GM04503 (cell line): ENCODE data around the gene RIPK4.
A peak's percentile ranks its signal among the peaks of the same experiment; 100 is the strongest.
"Not testable (repeated sequence)": the region's sequence is repeated elsewhere in the genome, so short reads cannot be mapped to it uniquely, and the experiment has no call there.

Experiments used
- DNase-seq: peaks from one replicate; pipeline ENCODE4 v3.0.0-alpha.2; 2012; ENCODE audit warnings: low read depth

The RIPK4 gene

DNA sequence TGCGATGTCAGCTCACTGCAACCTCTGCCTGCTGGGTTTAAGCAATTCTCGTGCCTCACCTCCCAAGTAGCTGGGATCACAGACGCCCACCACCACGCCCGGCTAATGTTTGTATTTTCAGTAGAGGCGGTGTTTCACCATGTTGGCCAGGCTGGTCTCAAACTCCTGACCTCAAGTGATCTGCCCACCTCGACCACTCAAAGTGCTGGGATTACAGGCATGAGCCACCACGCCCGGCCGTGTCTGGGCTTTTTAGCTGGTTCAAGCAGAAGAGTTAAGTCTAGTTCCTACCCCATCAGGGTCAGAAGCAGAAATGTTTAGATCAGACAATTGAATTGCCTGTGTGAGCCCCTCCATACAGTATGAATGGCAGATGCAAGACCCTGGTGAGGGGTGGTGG, 27.7 kb upstream of the RIPK4 start:
- no peak for DNase-seq

DNA sequence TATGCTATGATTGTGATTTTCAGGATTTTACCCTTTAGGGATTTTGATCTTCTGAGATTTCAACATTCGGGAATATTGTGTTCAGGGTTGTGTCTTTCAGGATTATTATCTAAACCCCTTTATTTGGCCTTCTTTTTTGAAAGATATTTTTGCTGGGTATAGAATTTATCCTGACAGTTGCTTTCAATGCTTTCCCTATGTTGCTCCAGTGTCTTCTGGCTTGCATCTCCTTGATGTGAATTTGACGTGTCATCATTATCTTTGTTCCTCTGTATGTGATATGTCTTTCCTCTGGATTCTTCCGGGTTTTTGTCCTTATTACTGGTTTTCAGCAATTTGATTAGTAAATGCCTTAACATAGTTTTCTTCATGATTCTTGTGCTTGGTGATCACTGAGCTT, 25.9 kb upstream of the RIPK4 start:
- DNase-seq: no peak

DNA sequence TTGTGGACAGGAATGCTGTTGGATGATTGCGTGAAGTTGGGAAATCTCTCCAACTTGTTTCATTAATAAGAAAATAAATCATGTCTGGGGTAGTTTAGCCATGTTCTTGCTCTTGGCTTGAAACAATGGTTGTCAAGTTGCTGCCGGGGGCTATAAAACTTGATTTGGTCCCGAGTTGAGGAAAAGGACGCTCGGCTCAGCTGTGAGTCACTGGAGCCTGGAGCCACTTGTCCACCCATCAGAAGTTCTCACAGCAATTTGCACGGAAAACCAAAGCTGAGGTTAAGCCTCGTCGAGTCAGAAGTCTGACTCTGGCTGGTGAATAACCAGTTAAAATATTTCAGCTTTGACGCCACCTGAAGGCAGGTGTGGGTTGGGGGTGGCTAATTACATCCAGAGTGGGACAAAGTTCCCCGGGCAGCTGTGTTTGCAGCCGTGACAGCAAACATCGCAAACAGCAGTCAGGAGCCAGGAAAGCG, 19.7 kb upstream of the RIPK4 start:
- peak; percentile 97 for DNase-seq

DNA sequence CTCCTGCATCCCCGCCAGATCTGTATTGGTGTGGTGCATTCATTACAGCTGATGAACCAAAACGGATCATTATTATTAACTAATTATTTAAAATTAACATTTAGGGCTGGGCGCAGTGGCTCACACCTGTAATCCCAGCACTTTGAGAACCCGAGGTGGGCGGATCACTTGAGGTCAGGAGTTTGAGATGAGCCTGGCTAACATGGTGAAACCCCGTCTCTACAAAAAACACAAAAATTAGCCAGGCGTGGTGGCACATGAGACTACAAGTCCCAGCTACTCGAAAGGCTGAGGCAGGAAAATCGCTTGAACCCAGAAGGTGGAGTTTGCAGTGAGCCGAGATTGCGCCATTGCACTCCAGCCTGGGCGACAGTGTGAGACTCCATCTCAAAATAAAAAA, 18.4 kb upstream of the RIPK4 start:
- DNase-seq: not testable (repeated sequence)

DNA sequence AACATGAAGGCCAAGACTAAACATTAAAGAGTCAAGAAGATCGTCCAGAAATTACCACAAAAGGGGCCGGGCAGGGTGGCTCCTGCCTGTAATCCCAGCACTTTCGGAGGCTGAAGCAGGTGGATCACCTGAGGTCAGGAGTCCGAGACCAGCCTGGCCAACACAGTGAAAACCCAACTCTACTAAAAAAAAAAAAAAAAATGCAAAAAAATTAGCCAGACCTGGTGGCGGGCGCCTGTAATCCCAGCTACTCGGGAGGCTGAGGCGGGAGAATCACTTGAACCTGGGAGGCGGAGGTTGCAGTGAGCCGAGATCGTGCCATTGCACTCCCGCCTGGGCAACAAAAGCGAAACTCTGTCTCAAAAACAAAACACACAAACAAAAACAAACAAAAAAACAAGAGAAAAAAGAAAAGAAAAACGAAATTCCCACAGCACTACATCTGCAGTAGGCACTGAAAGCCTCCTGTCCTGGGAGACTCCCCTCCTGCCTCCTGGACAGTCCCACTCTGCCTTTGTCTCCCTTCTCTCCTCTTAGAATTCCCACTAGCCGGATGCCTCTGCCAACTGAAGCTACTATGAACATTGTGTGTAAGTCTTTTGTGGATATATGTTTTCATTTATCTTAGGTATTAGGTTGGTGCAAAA, 17.7 kb upstream of the RIPK4 start:
- no peak for DNase-seq

DNA sequence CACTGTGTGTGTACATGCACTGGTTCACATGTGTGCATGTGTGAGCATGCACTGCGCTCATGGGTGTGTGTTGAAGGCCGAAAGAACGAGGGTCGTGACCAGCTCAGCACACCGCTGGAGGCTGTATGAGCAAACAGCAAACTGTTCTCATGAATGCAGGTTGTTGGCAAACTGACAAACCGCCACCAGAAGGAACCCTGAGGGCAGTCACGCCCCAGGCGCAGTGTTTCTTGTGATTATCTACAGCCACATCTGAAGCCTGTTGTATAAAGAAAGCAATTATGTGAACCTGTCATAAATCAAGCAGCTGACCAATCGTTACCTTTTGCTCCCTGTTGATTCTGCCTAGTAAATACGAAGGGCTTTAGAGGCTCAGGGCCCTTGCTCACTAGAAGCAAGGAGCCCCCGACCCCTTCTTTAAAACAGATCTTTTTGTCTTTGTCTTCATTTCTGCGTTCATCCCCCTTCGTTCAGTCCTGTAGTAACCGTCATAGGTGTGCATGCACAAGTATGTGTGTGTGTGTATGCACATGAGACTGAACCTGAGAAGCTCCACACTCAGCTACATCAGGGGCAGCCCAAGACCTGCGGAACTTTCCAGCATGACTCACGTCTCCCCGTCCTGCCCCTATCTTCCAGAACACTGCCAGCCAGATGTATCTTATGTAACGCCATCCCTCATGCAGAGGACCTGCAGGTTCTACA, 16.8 kb upstream of the RIPK4 start:
- no peak for DNase-seq

DNA sequence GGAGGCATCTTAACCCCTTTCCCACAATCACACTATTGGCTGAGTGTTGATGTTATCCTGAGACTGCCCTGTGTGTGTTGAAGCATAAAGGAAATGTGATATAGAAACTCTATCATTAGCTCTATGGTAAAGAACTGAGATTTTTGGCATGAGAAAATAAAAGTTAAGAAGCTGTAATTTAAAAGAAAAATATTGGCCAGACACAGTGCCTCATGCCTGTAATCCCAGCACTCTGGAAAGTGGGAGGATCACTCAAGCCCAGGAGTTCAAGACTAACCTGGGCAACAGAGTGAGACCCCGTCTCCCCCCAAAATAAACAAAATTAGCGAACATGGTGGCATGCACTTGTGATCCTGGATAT, 14.2 kb upstream of the RIPK4 start:
- DNase-seq: no peak

DNA sequence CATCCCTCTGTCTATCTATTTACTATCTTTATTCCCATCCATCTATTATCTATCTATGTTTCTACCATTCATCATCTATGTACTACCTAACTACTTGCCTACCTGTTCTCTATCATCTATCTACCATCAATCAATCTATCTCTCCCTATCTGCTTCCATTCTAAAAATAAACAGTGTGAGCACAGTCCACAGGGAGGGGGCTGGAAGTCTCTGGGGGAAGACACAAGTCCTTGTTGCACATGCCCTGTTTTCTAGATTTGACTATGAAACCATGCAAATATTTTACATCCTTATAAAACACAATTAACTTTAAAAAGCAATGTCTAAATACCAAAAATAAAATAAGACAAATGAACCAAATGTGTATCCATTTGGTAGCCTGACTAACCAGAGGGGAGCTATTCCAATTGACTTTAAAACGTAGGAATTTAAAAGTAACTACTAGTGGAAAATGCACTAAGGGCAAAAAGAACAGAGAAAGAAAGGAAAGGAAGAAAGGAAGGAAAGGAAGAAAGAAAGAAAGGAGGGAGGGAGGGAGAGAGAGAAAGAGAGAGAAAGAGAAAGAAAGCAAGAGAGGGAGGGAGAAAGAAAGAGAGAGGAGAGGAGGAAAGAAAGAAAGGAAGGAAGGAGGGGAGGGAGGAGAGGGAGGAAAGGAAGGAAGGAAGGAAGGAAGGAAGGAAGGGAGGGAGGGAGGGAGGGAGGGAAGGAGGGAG, 13.6 kb upstream of the RIPK4 start:
- no peak for DNase-seq

DNA sequence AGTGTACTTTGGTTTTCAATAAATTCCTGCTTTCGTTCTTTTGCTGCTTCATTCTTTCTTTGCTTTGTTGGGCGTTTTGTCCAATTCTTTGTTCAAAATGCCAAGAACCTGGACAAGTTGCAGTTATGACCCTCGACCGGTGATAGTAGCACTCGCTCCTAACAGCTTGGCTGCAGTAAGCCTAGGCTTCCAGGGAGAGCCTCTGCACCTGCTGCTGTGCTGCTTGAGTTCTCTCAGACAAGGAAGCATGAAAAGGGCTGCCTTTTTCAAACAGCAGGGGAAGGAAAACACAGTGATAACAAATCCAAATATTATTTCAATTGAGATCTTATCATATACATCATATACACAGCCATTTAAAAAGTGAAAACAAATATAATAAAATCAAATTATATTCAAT, 12.8 kb upstream of the RIPK4 start:
- DNase-seq: no peak

DNA sequence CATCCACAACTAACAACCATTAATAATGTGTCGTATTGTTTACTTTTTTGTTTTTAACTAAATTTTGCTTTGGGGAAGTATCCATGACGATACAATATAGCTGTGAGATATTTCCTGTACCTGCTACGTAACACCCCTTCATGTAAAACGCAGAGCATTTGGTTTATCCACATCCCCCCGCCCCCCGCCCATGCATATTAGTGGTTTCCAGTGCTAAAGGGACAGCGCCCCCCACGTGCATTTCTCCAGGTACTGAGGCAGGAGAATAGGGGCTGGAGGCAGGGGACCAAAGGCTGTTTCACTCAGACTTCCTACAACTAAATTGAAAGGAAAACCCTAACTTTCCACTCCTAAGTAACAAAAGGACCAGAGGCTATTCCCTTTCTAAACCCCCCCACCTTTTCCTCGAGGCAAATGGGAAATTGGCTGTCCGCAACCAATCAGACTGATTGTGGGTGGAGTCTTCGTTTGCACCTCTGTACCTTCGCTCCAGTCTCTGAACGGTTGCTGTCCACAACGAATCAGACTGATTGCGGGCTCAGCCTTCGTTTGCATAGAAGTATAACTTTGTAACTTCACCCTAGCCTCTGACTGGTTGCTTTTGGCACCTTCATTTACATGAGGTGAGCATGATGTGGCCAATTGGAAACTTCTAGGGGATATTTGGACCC, 12.2 kb upstream of the RIPK4 start:
- DNase-seq: no peak

DNA sequence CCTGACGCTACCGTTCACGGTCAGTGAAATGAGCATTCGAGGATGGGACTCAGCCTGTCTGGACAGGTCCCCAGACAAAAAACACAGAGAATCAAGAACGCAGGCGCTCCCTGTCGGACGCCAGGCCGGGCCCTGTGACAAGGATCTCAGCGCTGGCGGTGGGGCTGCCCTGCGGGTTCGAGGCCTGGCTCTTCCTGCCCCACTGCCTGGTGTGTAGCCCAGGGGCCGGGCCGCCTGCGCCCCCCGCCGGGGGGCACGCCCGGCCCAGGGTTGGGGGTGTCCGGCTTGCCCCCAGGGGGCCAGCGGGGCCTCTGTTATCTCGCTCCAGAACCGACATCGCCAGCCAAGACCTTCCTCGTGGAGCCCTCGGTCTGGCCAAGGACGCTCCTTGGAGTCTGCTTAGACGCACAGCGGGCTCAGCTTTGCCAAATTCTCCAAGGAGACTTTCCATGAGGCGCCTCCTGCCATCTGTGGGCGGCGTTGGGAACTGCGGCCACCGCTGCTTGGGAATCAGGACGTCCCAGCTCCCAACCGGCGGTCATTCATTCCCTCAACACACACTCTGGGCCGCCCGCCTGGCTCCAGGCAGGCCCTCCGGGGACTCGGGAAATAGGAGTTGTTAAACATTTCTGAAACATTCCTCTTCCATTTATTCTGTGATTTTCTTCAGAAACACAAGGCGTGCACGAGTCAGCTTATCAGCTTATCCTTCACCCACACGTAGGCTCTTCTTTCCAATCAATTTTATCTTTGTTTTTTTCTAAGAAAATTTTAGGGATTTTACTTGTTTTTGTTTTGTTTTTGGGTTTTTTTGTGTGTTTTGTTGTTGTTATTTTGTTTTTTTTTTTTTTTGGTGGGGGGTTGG, 11.3 kb upstream of the RIPK4 start:
- peak; percentile 62 for DNase-seq

DNA sequence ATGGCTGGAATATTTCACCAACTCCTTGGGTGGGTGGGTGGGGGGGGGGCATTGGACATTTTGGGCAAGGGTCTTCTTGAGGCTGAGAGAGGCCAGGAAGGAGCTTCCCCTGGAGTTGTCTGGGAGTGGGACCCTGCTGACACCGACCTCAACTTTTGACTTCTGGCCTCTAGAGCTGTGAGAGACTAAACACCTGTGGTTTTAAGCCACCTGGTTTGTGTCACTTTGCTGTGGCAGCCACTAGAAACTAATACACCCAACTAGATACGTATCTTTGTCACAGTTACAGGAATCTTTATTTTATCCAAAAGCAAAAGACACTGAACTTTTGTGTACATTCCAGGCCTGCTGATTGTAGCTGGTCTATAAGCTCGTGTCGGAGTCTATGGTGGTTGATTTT, 9.9 kb upstream of the RIPK4 start:
- no peak for DNase-seq

DNA sequence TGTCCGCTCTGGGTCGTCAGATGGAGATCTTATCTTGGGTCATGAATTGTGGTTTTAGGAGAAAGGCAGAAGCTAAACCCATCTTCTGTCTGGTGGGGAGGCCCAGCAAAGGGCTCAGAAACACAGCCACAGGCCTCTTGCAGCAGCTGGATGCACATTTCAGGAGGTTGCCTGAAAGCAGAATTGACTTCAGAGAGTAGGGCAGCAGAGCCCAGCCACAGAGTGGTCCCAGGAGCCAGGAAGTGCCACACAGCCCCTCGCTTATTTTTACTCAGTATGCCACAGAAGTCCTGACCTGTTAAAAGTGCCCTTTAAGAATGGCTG, 8.3 kb upstream of the RIPK4 start:
- DNase-seq: no peak

DNA sequence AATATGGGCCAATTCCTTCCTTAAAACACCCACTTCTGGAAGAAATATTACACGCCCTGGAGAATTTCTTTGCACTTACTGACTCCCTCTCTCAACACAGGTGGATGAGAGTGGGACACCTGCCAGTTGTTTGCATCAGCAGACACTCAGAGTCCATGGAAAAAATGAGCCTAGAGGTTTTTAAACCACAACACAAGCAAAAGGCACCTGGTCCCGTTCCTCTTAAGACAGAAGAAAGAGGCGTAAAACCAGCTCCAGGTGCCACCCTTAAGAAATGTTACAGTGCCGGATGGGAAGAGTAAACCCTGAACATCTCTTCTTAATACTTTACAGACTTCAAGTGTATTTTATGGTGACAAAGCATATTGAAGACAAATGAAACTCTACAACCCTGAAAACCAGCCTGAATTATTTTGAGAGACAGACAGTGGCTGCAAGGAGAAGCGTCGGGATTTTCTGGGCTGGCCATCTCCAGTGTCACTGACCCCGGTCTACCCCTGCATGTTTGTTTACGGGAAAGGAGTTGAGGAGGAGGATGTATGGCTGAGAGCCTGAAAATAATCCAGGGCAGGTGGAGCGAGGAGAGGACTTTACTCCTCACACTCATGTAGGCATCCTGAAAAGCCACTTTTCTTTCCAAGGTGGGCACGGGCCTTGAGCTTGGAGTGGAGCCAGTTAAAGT, 7.8 kb upstream of the RIPK4 start:
- DNase-seq: no peak

DNA sequence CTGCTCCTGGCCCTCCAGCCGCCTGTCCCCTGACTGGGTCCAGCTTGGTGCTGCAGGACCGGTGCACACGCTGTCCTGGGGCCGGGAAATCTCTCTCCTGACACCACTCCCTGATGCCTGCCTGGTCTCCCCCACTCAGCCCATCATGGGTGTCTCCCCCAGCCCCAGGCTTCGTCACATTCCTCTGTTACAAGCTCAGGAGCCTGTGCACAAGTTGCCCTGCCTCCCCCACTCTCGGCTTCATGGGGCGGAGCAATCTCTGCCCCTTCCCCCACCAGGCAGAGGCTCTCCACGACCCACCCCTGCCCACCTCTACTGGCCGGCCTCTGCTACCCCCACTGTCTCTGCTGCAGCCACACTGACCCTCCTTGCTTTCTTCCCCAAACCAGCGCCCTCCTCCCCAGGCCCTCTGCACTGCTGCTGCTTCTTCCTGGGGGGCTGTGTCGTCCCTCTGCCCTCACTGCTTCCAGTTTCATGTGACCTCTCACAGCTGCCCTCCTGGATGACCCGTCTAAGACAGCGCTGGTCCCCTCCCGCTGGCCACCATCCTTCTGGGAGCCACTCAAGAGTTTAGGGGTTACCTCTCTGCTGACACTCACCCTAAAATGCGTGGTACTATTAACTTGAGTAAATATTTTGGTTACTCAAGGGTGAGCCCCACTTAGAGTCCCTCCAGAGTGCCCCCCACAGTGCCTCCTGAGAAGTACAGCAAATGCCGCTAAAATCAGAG, 5.7 kb upstream of the RIPK4 start:
- no peak for DNase-seq

DNA sequence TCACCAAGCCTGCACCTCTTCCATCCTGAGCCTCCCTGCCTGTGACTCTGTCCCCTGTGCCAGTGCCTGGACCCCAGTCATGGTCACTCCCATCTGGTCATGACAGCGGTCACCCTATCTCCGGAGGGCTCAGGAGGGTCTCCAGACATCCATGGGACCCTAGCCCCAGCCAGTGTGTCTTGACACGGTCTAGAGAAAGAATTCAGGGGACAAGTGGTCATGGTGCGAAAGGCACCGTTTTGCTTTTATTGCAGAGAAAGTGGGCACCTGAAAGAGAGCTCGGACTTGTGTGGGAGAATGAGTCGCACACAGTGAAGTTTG, 4.7 kb upstream of the RIPK4 start:
- DNase-seq: no peak

DNA sequence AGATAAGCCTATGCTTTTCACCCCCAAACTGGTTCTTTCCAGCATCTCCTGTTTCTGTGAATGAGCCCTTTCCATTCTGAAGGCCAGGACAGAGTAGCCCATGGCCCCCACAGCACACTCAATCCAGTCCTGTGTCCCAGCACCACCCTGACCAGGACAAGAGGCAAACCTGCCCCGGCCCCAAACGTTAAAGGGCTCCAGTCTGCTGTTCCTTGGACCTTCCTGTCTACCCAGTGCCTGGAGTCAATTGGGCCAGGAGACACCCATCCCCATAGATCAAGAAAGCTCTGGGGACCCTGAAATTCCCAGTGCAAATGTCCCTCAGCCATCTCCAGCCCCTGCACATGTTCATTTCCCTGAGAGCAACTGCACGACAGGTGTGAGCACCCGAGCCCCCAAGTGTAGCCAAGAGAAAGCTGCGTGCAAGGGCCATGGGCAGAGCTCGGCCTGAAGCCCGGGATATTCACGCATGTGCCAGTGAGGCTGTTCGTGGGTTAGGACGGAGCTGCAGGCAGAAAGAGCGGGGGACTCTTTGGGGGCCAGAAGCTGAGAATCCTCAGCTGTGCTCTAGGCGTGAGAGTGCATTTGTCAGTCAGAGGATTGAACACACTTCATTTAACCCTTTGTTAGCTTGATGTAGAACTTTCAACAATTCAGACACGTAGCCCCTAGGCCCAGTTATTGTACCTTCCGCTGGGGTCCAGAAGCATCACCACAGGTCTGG, 4.2 kb upstream of the RIPK4 start:
- no peak for DNase-seq

DNA sequence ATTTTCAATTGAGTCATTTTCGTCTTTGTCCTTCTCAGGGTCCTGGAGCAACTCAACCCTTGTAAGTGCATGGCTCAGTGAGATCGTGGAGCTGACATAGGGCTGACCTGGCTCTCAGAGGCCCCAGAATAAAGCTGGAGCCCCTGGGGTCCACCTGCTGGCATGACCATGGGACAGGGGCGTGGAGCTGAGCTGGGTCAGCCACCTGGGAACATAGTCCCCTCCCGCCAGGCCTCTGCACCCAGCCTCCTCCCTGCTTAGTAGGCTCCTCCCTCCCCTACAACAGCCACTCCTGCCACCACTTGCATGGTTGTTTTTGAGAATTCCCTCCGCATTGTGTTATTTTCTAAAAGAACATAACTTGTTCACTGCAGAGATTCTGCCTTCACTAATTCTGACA, 3.1 kb upstream of the RIPK4 start:
- DNase-seq: no peak

DNA sequence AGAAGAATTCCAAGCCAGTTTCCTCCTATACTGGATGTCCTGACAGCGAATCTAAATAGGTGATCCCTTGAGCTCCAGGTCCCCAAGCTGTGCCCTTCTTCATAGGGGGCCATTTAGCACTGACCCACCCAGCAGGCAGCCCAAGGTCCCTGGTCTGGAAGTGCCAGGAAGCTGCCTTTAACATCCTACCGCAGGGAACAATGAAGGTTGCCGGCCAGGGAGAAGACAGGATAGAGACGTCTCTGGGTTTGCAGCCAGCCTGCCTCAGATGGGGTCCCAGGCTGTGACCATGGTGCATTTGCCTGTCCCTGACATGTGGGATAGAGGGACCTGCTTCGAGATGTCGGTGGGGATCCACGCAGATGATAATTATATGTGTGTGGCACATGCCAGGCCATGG, 2.7 kb upstream of the RIPK4 start:
- no peak for DNase-seq

DNA sequence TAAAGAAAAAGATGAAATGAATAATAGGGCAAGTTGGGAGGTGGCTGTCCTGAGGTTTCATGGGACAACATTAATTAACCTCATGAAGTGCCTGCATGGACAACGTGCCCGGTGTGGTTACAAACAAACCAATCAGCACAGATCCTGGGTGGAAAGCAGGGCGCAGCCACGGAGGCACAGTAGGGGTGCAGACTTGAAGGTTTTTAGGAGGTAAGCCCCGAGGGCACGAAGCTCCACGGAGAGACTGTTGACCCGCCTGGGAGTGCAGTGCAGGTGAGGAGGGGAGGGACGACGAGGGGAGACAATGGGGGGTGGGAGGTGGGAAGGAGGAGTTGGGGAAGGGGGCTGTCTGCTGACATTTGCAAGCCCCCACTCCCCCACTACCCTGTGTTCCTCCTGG, 2.3 kb upstream of the RIPK4 start:
- DNase-seq: no peak
